Fibroblast of skin of left quadriceps (primary cell): ENCODE results near the gene COX6B2.

Experiments
- DNase-seq, 2 experiments: peaks; one replicate each; pipeline ENCODE4 v3.0.0-alpha.2; 2013; ENCODE audit warnings: low read depth in 2 of 2

The COX6B2 gene

GRCh38 chr19:55312621-55313512 lies 41.7 kb downstream of the COX6B2 start:
- DNase-seq, result no peak

GRCh38 chr19:55311797-55312196 lies 42.7 kb downstream of the COX6B2 start:
- DNase-seq, result no peak

DNA sequence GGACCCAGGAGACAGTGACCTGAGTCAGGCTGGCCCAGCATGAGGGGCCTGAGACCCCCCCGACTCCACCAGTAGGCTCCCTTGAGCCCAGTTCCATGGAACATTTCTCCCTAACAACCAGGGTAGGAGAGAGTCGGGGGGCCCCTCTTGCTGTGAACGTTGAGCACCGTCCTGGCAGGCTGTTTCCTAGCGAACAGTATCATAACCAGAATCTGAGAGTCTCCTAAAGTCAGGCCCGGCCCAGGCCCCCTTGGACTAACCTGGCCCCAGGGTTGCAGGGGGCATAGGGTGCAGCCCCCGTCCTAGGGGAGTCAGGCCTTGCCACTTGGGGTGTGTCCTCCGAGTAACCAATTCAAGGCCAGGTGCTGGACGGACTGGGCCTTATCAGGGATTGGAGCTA lies 43.1 kb downstream of the COX6B2 start:
- no peak for DNase-seq

DNA sequence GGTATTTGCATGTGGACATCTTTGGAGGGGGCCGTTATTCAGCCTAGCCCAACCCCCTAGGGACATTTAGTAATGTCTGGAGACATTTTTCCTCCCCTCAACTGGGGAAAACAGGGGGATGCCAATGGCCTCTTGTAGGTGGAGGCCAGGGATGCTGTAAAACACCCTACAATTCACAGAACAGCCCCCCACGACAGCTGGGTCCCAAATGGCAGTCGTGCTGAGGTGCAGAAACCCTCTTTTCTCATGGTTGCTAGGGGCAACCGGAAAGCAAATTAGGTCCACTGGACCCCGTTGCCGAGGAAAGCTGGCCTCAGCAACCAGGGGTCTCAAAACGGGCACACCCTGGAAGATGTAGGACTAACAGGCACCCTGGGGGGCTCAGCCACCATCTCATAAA lies 44.0 kb downstream of the COX6B2 start:
- DNase-seq, result no peak

- DNase-seq, result no peak
Measured at GRCh38 chr19:55309448-55309847, 45.1 kb downstream of the COX6B2 start.

DNA sequence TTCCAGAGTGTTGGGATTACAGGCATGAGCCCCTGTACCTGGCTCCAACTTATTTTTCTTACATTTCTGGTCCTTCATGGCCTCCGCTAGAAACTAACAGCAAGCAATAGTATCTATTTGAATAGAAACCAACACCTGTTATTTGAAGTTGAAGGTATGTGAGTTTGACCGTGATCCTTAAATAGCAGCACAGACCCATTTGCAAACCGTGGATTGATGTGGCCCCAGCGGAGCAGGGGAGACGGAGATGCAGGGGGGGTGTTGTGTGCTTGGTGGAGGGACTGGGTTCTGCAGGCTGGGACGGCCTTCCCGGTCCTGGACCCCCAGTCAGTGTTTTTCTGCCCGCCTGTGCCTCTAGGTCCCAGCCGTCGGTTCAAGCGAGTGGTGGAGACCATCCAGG lies 46.2 kb downstream of the COX6B2 start:
- DNase-seq, result no peak

DNA sequence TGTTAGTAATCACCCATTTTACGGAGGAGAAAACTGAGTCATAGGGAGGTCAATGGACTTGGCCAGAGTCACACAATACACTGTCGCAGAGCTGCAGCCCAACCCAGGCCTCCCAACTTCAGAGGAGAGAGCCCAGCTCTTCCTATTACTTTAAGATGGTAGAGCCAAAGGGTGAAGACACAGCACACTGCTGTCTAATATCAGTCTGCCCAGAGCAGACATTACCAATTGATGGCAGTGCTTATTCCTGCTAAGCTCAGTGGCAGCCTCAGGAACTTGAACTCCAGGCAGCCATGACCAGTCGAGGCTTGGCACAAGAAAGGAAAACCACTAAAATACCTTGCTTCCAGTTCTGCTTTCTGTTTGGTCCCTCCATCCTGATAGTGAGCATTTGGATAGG lies 47.8 kb downstream of the COX6B2 start:
- DNase-seq, result no peak

GRCh38 chr19:55305983-55306562 lies 48.4 kb downstream of the COX6B2 start:
- no peak for DNase-seq

GRCh38 chr19:55305491-55305890 lies 49.0 kb downstream of the COX6B2 start:
- no peak for DNase-seq

- no peak for DNase-seq
Measured at GRCh38 chr19:55304980-55305379, 49.5 kb downstream of the COX6B2 start.

GRCh38 chr19:55304279-55304978 lies 50.1 kb downstream of the COX6B2 start:
- DNase-seq, result no peak

DNA sequence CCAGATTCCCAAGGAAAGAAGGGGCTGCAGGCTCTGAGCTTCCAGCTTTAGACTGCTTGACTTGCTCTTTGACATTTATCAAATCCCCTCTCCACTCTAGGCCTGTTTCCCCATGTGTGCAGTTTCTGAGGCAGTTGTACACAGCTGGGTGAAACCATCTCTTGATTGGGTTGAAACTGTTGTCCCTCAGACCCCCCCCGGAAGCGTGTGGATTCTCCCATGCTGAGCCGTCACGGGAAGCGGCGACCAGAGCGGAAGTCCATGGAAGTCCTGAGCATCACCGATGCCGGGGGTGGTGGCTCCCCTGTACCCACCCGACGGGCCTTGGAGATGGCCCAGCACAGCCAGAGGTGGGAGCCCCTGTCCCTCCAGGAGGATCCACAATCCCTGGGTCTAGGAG lies 51.0 kb downstream of the COX6B2 start:
- no peak for DNase-seq

DNA sequence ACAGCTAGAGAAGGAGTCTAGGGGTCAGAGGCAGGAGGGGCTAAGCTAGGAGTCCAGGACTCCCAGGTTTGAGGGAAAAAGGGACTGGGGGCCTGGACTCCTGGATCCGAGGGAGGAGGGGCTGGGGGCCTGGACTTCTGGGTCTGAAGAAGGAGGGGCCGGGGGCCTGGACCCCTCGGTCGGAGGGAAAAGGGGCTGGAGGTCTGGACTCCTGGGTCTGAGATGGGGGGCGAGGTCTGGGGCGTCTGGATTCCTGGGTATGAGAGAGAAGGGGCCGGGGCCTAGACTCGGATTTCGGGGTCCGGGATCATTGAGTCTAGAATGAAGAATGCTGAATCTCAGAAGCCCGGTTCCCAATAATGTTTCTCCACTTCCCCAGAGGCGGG lies 52.2 kb downstream of the COX6B2 start:
- no peak for DNase-seq

DNA sequence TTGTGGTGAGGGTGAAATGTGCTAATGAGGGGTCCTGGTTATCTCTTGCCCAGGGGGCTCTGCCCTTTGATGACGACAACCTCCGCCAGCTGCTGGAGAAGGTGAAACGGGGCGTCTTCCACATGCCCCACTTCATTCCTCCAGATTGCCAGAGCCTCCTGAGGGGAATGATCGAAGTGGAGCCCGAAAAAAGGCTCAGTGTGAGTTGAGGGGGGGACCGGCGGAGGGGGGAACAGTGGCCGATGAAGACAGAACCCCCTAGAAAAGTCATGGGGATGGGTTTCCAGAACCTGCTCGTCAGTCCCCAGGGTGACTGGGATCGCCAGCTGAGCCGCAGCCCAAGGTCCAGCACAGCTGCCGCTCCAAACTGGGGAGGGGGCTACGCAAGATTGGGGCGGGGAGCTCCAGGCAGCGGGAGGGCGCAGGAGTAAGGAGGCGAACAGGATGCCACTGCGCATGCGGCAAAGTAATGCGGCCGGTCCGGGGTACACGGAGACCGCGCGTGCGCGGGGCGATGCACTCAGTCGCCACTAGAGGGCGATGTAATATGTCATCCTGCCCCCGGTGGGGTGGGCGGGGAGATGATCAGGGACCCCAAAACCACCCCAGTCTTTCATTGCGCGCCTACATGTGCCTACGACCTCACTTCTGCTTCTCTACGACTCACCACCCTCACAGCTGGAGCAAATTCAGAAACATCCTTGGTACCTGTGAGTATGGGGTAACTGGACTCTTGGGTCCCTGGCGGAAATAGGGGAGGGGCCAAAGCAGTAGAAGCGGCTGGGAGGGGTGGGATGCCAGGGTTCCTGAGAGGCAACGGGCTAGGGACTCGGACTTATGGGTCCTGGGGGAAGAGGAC lies 52.8 kb downstream of the COX6B2 start:
- DNase-seq, result peak; percentile 43 to 44

DNA sequence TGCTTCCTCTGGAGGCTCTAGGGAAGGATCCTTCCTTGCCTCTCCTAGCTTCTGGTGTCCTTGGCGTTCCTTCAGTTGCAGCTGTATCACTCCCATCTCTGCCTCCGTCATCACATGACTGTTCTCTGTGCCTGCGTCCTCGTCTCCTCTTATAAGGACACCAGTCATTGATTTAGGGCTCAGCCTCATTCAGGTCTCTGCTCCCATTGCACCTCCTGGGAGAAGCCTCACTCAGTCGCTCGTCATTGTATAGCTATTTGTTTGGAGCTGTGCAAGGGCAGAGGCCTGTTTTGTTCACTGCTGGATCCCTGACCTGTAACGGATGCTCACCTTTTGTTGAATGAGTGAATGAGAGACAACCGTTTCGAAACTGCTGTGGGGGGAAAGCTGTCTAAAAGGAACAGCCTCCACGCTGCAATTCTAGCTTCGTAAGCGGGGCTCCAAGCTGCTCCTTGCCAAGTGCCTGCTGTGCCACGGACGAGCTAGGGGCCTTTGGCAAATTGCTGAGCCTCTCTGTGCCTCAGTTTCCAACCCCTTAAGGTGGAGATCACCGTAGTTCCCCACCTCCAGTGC lies 53.5 kb downstream of the COX6B2 start:
- no peak for DNase-seq

- no peak for DNase-seq
Measured at GRCh38 chr19:55299991-55300390, 54.5 kb downstream of the COX6B2 start.
